Parathyroid adenoma (tissue), 2 donors: ENCODE results near the gene NEUROG3.
"Not testable (repeated sequence)": the region's sequence is repeated elsewhere in the genome, so short reads cannot be mapped to it uniquely, and the experiment has no call there.

Experiments used
- H2AFZ ChIP-seq: fragments of 300-600 bp; sonication (generic); one replicate; pipeline ENCODE4 v1.7.0; 2017; ENCODE audit warnings: antibody characterized with exemption, mild to moderate bottlenecking
- H3K27ac ChIP-seq: fragments of 300-600 bp; sonication (generic); one replicate; pipeline ENCODE4 v1.7.0; 2017
- H3K27me3 ChIP-seq: fragments of 300-600 bp; sonication (generic); one replicate; pipeline ENCODE4 v1.7.0; 2017; ENCODE audit warnings: low read length; ENCODE audit not compliant: control insufficient read depth, insufficient read depth
- H3K36me3 ChIP-seq: fragments of 300-600 bp; sonication (generic); one replicate; pipeline ENCODE4 v1.7.0; 2017; ENCODE audit warnings: low read length; ENCODE audit not compliant: control insufficient read depth, insufficient read depth
- H3K4me1 ChIP-seq: fragments of 300-600 bp; sonication (generic); one replicate; pipeline ENCODE4 v1.7.0; 2017; ENCODE audit warnings: control low read depth
- H3K4me2 ChIP-seq: fragments of 300-600 bp; sonication (generic); one replicate; pipeline ENCODE4 v1.7.0; 2017; ENCODE audit warnings: low read length
- H3K4me3 ChIP-seq: fragments of 300-600 bp; sonication (generic); one replicate; pipeline ENCODE4 v1.7.0; 2017; ENCODE audit warnings: low read depth, low read length
- H3K79me2 ChIP-seq: fragments of 300-600 bp; sonication (generic); one replicate; pipeline ENCODE4 v1.7.0; 2017; ENCODE audit warnings: control low read depth
- H3K9ac ChIP-seq: fragments of 300-600 bp; sonication (generic); one replicate; pipeline ENCODE4 v1.7.0; 2017; ENCODE audit warnings: mild to moderate bottlenecking
- H3K9me3 ChIP-seq: fragments of 300-600 bp; sonication (generic); one replicate; pipeline ENCODE4 v1.7.0; 2017; ENCODE audit warnings: low read length; ENCODE audit not compliant: control insufficient read depth
- TF ChIP-seq, protein P1 (sequence below): fragments of 300-600 bp; sonication (generic); IDR thresholded peaks from one replicate; pipeline ENCODE4 v1.7.0; 2017; ENCODE audit warnings: antibody characterized with exemption, mild to moderate bottlenecking
- donor health status: primary hyperparathyroidism.

The NEUROG3 gene

GRCh38 chr10:69549959-69550358 is 23.3 kb downstream of the NEUROG3 start:
- TF ChIP-seq, protein P1, sequence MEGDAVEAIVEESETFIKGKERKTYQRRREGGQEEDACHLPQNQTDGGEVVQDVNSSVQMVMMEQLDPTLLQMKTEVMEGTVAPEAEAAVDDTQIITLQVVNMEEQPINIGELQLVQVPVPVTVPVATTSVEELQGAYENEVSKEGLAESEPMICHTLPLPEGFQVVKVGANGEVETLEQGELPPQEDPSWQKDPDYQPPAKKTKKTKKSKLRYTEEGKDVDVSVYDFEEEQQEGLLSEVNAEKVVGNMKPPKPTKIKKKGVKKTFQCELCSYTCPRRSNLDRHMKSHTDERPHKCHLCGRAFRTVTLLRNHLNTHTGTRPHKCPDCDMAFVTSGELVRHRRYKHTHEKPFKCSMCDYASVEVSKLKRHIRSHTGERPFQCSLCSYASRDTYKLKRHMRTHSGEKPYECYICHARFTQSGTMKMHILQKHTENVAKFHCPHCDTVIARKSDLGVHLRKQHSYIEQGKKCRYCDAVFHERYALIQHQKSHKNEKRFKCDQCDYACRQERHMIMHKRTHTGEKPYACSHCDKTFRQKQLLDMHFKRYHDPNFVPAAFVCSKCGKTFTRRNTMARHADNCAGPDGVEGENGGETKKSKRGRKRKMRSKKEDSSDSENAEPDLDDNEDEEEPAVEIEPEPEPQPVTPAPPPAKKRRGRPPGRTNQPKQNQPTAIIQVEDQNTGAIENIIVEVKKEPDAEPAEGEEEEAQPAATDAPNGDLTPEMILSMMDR: no peak
- H3K9me3 ChIP-seq: no peaks in the 10 kb centered on the region
- no peaks in the 10 kb centered on the region for H3K4me1 ChIP-seq
- no peak overlapping the region for H3K9ac ChIP-seq
- no peak overlapping the region for H3K27ac ChIP-seq
- no peak overlapping the region for H3K4me3 ChIP-seq
- no peak overlapping the region for H2AFZ ChIP-seq
- no peak overlapping the region for H3K4me2 ChIP-seq
- no peaks in the 10 kb centered on the region for H3K36me3 ChIP-seq
- no peaks in the 10 kb centered on the region for H3K27me3 ChIP-seq
- no peaks in the 10 kb centered on the region for H3K79me2 ChIP-seq

DNA sequence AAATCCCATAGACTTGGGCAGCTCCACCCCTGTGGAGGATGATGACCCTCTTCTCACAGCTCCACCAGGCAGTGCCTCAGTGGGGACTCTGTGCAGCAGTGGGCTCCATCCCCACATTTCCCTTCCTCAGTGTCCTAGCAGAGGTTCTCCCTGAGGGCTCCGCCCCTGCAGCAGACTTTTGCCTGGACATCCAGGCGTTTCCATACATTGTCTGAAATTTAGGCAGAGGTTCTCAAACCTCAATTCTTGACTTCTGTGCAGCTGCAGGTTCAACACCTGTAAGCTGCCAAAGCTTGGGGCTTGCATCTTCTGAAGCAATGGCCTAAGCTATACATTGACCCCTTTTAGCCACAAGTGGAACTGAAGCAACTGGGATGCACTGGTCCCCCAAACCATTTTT is 31.8 kb downstream of the NEUROG3 start:
- Histone ChIP-seq H3K4me1 (no peaks in the 10 kb centered on the region), H3K27me3 (no peaks in the 10 kb centered on the region), H3K4me3 (no peak overlapping the region), H3K36me3 (no peaks in the 10 kb centered on the region), H3K9ac (no peak overlapping the region), H2AFZ (no peak overlapping the region), H3K4me2 (no peak overlapping the region), H3K79me2 (no peaks in the 10 kb centered on the region), H3K9me3 (no peaks in the 10 kb centered on the region), H3K27ac (no peak overlapping the region)
- TF ChIP-seq, protein P1: no peak

- H3K79me2 ChIP-seq: no peaks in the 10 kb centered on the region
- no peak overlapping the region for H3K4me2 ChIP-seq
- H2AFZ ChIP-seq: no peak overlapping the region
- TF ChIP-seq, protein P1: no peak
- no peak overlapping the region for H3K9ac ChIP-seq
- no peak overlapping the region for H3K27ac ChIP-seq
- no peaks in the 10 kb centered on the region for H3K9me3 ChIP-seq
- no peaks in the 10 kb centered on the region for H3K4me1 ChIP-seq
- H3K36me3 ChIP-seq: no peaks in the 10 kb centered on the region
- no peaks in the 10 kb centered on the region for H3K27me3 ChIP-seq
- H3K4me3 ChIP-seq: no peak overlapping the region
These were observed 34.8 kb downstream of the NEUROG3 start for GRCh38 chr10:69538461-69538860.

- H3K4me3 ChIP-seq: no peak overlapping the region
- H3K4me2 ChIP-seq: no peak overlapping the region
- no peak overlapping the region for H2AFZ ChIP-seq
- H3K27me3 ChIP-seq: no peaks in the 10 kb centered on the region
- no peak overlapping the region for H3K27ac ChIP-seq
- no peak overlapping the region for H3K9ac ChIP-seq
- H3K79me2 ChIP-seq: no peaks in the 10 kb centered on the region
- TF ChIP-seq, protein P1: no peak
- no peaks in the 10 kb centered on the region for H3K9me3 ChIP-seq
- H3K4me1 ChIP-seq: no peaks in the 10 kb centered on the region
- H3K36me3 ChIP-seq: no peaks in the 10 kb centered on the region
These were observed 35.8 kb downstream of the NEUROG3 start for GRCh38 chr10:69537449-69537848.

DNA sequence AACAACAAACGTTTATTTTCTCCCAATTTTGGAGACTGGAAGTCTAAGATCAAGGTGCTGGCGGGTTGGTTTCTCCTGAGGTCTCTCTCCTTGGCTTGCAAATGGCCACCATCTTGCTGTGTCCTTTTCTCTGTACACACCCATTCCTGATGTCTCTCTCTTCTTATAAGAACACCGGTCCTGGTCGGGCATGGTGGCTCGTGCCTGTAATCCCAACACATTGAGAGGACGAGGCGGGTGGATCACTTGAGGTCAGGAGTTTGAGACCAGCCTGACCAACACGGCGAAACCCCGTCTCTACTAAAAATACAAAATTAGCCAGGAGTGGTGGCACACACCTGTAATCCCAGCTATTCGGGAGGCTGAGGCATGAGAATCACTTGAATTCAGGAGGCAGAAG is 36.7 kb downstream of the NEUROG3 start:
- H3K9ac ChIP-seq, H3K27me3 ChIP-seq, H3K27ac ChIP-seq, H3K4me2 ChIP-seq, H2AFZ ChIP-seq, H3K4me3 ChIP-seq, H3K4me1 ChIP-seq, H3K79me2 ChIP-seq, H3K36me3 ChIP-seq, H3K9me3 ChIP-seq: not testable (repeated sequence)
